ENCODE data around the gene CRACR2A. TPM values are rescaled to one million over a fixed set of nuclear protein-coding genes. Genes with fewer than 3 reads are reported as not detected.
A peak's percentile ranks its signal among the peaks of the same experiment; 100 is the strongest.

Gene CRACR2A
- total and polyA plus RNA-seq, 7 experiments from 2014 or later = 8.2 to 40.3 (median 31.4) TPM

- H3K27me3 ChIP-seq (ENCODE audit: control insufficient read depth in 2 of 2, insufficient read depth in 2 of 2, low read length in 2 of 2) = no peaks in the 10 kb centered on the region
- H3K27ac Mint-ChIP-seq = peak overlapping the region in 1 of 9 donors; percentile 6
- H3K9me3 Mint-ChIP-seq = no peaks in the 10 kb centered on the region
- intact Hi-C loops (cut with micrococcal nuclease) = no loop called here
- ATAC-seq (no peak), DNase-seq (no peak)
- no peak overlapping the region for H3K4me3 Mint-ChIP-seq
- no peaks in the 10 kb centered on the region for H3K27me3 Mint-ChIP-seq
- ChIA-PET POLR2A (no interaction called here), CTCF (interaction anchor here (0.6 kb wide), 1 partner anchor 100 kb away, joined by 3 read pairs; no protein-coding TSS in a partner anchor)
- H3K27ac ChIP-seq (ENCODE audit: low read depth, low read length) = no peak overlapping the region
- peaks cover 0 to 19% (median 0%) of the 10 kb centered on the region in 7 donors for H3K4me1 Mint-ChIP-seq
- no peaks in the 10 kb centered on the region for H3K9me3 ChIP-seq (ENCODE audit: control insufficient read depth in 2 of 3, low read length in 3 of 3)
- H3K4me1 ChIP-seq (ENCODE audit: control insufficient read depth in 2 of 2, insufficient read depth in 2 of 2, low read length in 2 of 2) = no peaks in the 10 kb centered on the region
- H3K36me3 ChIP-seq (ENCODE audit: control insufficient read depth in 2 of 3, insufficient read depth in 3 of 3, low read length in 3 of 3) = peaks cover 3 to 82% (median 8%) of the 10 kb centered on the region in 3 experiments
- peaks cover 7 to 55% (median 23%) of the 10 kb centered on the region in 5 donors for H3K36me3 Mint-ChIP-seq
- H3K4me3 ChIP-seq (ENCODE audit: low read length) = no peak overlapping the region
Observed at GRCh38 chr12:3666441-3666840, 86.5 kb downstream of the CRACR2A start.

- Mint-ChIP-seq H3K9me3 (no peaks in the 10 kb centered on the region), H3K36me3 (peaks cover 7 to 67% (median 40%) of the 10 kb centered on the region in 5 donors), H3K4me1 (peaks cover 0 to 3% (median 0%) of the 10 kb centered on the region in 7 donors), H3K4me3 (no peak overlapping the region), H3K27me3 (no peaks in the 10 kb centered on the region), H3K27ac (peak overlapping the region in 1 of 9 donors; percentile 22)
- intact Hi-C loops (cut with micrococcal nuclease) = no loop called here
- Histone ChIP-seq H3K36me3 (ENCODE audit: control insufficient read depth in 2 of 3, insufficient read depth in 3 of 3, low read length in 3 of 3) (peaks cover 8 to 63% (median 17%) of the 10 kb centered on the region in 3 experiments), H3K9me3 (ENCODE audit: control insufficient read depth in 2 of 3, low read length in 3 of 3) (no peaks in the 10 kb centered on the region), H3K4me1 (ENCODE audit: control insufficient read depth in 2 of 2, insufficient read depth in 2 of 2, low read length in 2 of 2) (no peaks in the 10 kb centered on the region), H3K27ac (ENCODE audit: low read depth, low read length) (no peak overlapping the region), H3K27me3 (ENCODE audit: control insufficient read depth in 2 of 2, insufficient read depth in 2 of 2, low read length in 2 of 2) (no peaks in the 10 kb centered on the region), H3K4me3 (ENCODE audit: low read length) (no peak overlapping the region)
- ATAC-seq = peak; percentile 53
- no peak for DNase-seq
- POLR2A ChIA-PET = no interaction called here
- CTCF ChIA-PET = no interaction called here
Observed at GRCh38 chr12:3662521-3662921, 90.4 kb downstream of the CRACR2A start.

- POLR2A ChIA-PET = no interaction called here
- peaks cover 0 to 3% (median 0%) of the 10 kb centered on the region in 7 donors for H3K4me1 Mint-ChIP-seq
Observed at GRCh38 chr12:3661028-3661427, 91.9 kb downstream of the CRACR2A start.

GRCh38 chr12:3658327-3659163, 94.4 kb downstream of the CRACR2A start:
- peaks cover 0 to 64% (median 33%) of the 10 kb centered on the region in 5 donors for H3K36me3 Mint-ChIP-seq
- peak in 6 of 9 donors; percentile 12 to 51 (median 35) for DNase-seq
- intact Hi-C loops (cut with micrococcal nuclease) = loop anchor here (1.0 to 10.0 kb wide), 8 partner anchors 69 to 356 kb away; partner anchors contain the start of gene CRACR2A (in 2 of the 2)
- H3K9me3 Mint-ChIP-seq = peaks cover 0 to 2% (median 0%) of the 10 kb centered on the region in 11 donors
- peak overlapping the region in 1 of 9 donors; percentile 58 for H3K27ac Mint-ChIP-seq
- Histone ChIP-seq H3K36me3 (ENCODE audit: control insufficient read depth in 2 of 3, insufficient read depth in 3 of 3, low read length in 3 of 3) (peaks cover 5 to 71% (median 22%) of the 10 kb centered on the region in 3 experiments), H3K4me1 (ENCODE audit: control insufficient read depth in 2 of 2, insufficient read depth in 2 of 2, low read length in 2 of 2) (no peaks in the 10 kb centered on the region), H3K9me3 (ENCODE audit: control insufficient read depth in 2 of 3, low read length in 3 of 3) (no peaks in the 10 kb centered on the region), H3K4me3 (ENCODE audit: low read length) (no peak overlapping the region), H3K27ac (ENCODE audit: low read depth, low read length) (no peak overlapping the region), H3K27me3 (ENCODE audit: control insufficient read depth in 2 of 2, insufficient read depth in 2 of 2, low read length in 2 of 2) (no peaks in the 10 kb centered on the region)
- ChIA-PET CTCF (interaction anchor here (1.0 to 1.3 kb wide), 4 partner anchors 145 to 358 kb away, joined by 3 to 6 read pairs (median 3); no protein-coding TSS in a partner anchor), POLR2A (no interaction called here)
- ATAC-seq = peak; percentile 48
- H3K4me3 Mint-ChIP-seq = no peak overlapping the region
- H3K4me1 Mint-ChIP-seq = peaks cover 0 to 3% (median 0%) of the 10 kb centered on the region in 7 donors
- no peaks in the 10 kb centered on the region for H3K27me3 Mint-ChIP-seq

More at GRCh38 chr12:3661028-3661427, 91.9 kb downstream of the CRACR2A start:
- intact Hi-C loops (cut with micrococcal nuclease) = no loop called here
- Mint-ChIP-seq H3K36me3 (peaks cover 4 to 58% (median 37%) of the 10 kb centered on the region in 5 donors), H3K4me3 (no peak overlapping the region), H3K27ac (peak overlapping the region in 1 of 9 donors; percentile 57), H3K9me3 (no peaks in the 10 kb centered on the region), H3K27me3 (no peaks in the 10 kb centered on the region)
- H3K4me3 ChIP-seq (ENCODE audit: low read length) = no peak overlapping the region
- ATAC-seq (no peak), DNase-seq (no peak)
- H3K9me3 ChIP-seq (ENCODE audit: control insufficient read depth in 2 of 3, low read length in 3 of 3) = no peaks in the 10 kb centered on the region
- no peak overlapping the region for H3K27ac ChIP-seq (ENCODE audit: low read depth, low read length)
- no peaks in the 10 kb centered on the region for H3K4me1 ChIP-seq (ENCODE audit: control insufficient read depth in 2 of 2, insufficient read depth in 2 of 2, low read length in 2 of 2)
- CTCF ChIA-PET = no interaction called here
- no peaks in the 10 kb centered on the region for H3K27me3 ChIP-seq (ENCODE audit: control insufficient read depth in 2 of 2, insufficient read depth in 2 of 2, low read length in 2 of 2)
- peaks cover 8 to 66% (median 17%) of the 10 kb centered on the region in 3 experiments for H3K36me3 ChIP-seq (ENCODE audit: control insufficient read depth in 2 of 3, insufficient read depth in 3 of 3, low read length in 3 of 3)

- H3K27me3 Mint-ChIP-seq = no peaks in the 10 kb centered on the region
- H3K4me1 Mint-ChIP-seq = peaks cover 0 to 3% (median 0%) of the 10 kb centered on the region in 7 donors
- peaks cover 0 to 74% (median 22%) of the 10 kb centered on the region in 3 experiments for H3K36me3 ChIP-seq (ENCODE audit: control insufficient read depth in 2 of 3, insufficient read depth in 3 of 3, low read length in 3 of 3)
- no peak for ATAC-seq
- no peak overlapping the region for H3K4me3 ChIP-seq (ENCODE audit: low read length)
- DNase-seq = no peak
- peaks cover 0 to 2% (median 0%) of the 10 kb centered on the region in 11 donors for H3K9me3 Mint-ChIP-seq
- ChIA-PET CTCF (interaction anchor here (1.0 to 1.2 kb wide), 2 partner anchors 147 to 158 kb away, joined by 3 to 6 read pairs; no protein-coding TSS in a partner anchor), POLR2A (no interaction called here)
- intact Hi-C loops (cut with micrococcal nuclease) = loop anchor here (5.0 to 10.0 kb wide), 4 partner anchors 70 to 355 kb away; partner anchors contain the start of gene CRACR2A (in 1 of the 2)
- no peaks in the 10 kb centered on the region for H3K9me3 ChIP-seq (ENCODE audit: control insufficient read depth in 2 of 3, low read length in 3 of 3)
- H3K27me3 ChIP-seq (ENCODE audit: control insufficient read depth in 2 of 2, insufficient read depth in 2 of 2, low read length in 2 of 2) = no peaks in the 10 kb centered on the region
- no peaks in the 10 kb centered on the region for H3K4me1 ChIP-seq (ENCODE audit: control insufficient read depth in 2 of 2, insufficient read depth in 2 of 2, low read length in 2 of 2)
- peak overlapping the region in 1 of 9 donors; percentile 25 for H3K27ac Mint-ChIP-seq
- H3K27ac ChIP-seq (ENCODE audit: low read depth, low read length) = no peak overlapping the region
- H3K4me3 Mint-ChIP-seq = no peak overlapping the region
- peaks cover 0 to 68% (median 36%) of the 10 kb centered on the region in 5 donors for H3K36me3 Mint-ChIP-seq
Observed at GRCh38 chr12:3656946-3657622, 95.8 kb downstream of the CRACR2A start.

GRCh38 chr12:3655328-3655900, 97.5 kb downstream of the CRACR2A start:
- H3K27ac ChIP-seq (ENCODE audit: low read depth, low read length) = no peak overlapping the region
- no peaks in the 10 kb centered on the region for H3K27me3 ChIP-seq (ENCODE audit: control insufficient read depth in 2 of 2, insufficient read depth in 2 of 2, low read length in 2 of 2)
- Mint-ChIP-seq H3K27ac (peak overlapping the region in 1 of 9 donors; percentile 20), H3K9me3 (peaks cover 0 to 2% (median 0%) of the 10 kb centered on the region in 11 donors), H3K4me3 (no peak overlapping the region), H3K4me1 (peaks cover 0 to 9% (median 0%) of the 10 kb centered on the region in 7 donors), H3K36me3 (peaks cover 0 to 62% (median 36%) of the 10 kb centered on the region in 5 donors), H3K27me3 (no peaks in the 10 kb centered on the region)
- DNase-seq (peak in 4 of 9 donors; percentile 6 to 16 (median 6)), ATAC-seq (peak; percentile 34)
- intact Hi-C loops (cut with micrococcal nuclease) = loop anchor here (5.0 to 10.0 kb wide), 4 partner anchors 72 to 353 kb away; partner anchors contain the start of gene CRACR2A (in 1 of the 2)
- ChIA-PET CTCF (interaction anchor here (0.8 kb wide), 1 partner anchor 145 kb away, joined by 3 read pairs; no protein-coding TSS in a partner anchor), POLR2A (no interaction called here)
- H3K4me3 ChIP-seq (ENCODE audit: low read length) = no peak overlapping the region
- H3K4me1 ChIP-seq (ENCODE audit: control insufficient read depth in 2 of 2, insufficient read depth in 2 of 2, low read length in 2 of 2) = no peaks in the 10 kb centered on the region
- peaks cover 0 to 85% (median 12%) of the 10 kb centered on the region in 3 experiments for H3K36me3 ChIP-seq (ENCODE audit: control insufficient read depth in 2 of 3, insufficient read depth in 3 of 3, low read length in 3 of 3)
- no peaks in the 10 kb centered on the region for H3K9me3 ChIP-seq (ENCODE audit: control insufficient read depth in 2 of 3, low read length in 3 of 3)
